Hepatocyte (in vitro differentiated cells): Measurements from ENCODE around the gene LRCH1.

Source experiments
- EZH2 ChIP-seq: fragments of 200-600 bp; sonication (generic); IDR thresholded peaks from 2 replicates; pipeline ENCODE4 v1.6.1; 2016; ENCODE audit warnings: antibody characterized with exemption, mild to moderate bottlenecking, borderline replicate concordance
- EZH2phosphoT487 ChIP-seq: fragments of 200-600 bp; sonication (generic); IDR thresholded peaks from one replicate; pipeline ENCODE4 v1.6.1; 2018; ENCODE audit warnings: antibody characterized with exemption, mild to moderate bottlenecking, low read depth, moderate library complexity; ENCODE audit not compliant: unreplicated experiment, severe bottlenecking
- TF ChIP-seq, protein P1 (sequence below): fragments of 200-600 bp; sonication (generic); IDR thresholded peaks from 2 replicates; pipeline ENCODE4 v1.5.1; 2016; ENCODE audit warnings: antibody characterized with exemption, mild to moderate bottlenecking; ENCODE audit not compliant: poor library complexity

DNA sequence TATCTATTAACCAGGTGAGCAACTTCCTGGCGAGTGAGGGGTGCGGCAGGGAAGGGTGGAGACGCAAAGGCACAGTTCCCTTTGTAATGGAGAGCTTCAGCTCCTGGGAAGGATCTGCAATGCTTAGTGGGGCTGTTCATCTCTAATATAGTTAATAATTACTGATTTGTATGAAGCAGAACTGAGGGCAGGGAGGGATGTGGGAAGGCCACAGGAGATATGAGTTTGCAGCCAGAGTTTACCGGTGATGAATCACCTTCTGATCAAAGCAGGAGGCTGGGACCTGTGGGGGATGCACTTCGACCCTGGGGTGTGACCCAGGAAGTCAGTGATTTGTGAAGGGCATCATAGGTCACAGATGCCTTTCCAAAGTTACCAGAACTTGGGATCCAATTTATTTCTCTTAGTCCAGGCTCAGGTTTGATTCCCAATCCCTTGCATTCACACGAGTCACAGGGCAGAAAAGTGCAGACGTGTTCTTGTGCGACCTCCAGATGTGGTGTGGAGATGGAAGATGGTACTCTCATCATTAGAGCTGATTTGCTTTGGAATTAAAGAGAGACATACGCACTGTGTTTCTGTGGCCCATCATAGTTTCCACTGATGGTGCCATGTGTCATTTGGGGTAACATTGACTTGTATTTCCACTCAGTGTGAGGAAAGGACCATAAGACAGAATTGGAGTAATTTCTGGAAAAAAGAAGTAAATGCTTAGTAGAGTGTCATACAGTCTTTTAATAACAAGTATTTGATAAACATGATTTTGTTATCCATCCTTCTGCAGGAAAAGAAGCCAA is 55.0 kb downstream of the LRCH1 start:
- TF ChIP-seq, protein P1, sequence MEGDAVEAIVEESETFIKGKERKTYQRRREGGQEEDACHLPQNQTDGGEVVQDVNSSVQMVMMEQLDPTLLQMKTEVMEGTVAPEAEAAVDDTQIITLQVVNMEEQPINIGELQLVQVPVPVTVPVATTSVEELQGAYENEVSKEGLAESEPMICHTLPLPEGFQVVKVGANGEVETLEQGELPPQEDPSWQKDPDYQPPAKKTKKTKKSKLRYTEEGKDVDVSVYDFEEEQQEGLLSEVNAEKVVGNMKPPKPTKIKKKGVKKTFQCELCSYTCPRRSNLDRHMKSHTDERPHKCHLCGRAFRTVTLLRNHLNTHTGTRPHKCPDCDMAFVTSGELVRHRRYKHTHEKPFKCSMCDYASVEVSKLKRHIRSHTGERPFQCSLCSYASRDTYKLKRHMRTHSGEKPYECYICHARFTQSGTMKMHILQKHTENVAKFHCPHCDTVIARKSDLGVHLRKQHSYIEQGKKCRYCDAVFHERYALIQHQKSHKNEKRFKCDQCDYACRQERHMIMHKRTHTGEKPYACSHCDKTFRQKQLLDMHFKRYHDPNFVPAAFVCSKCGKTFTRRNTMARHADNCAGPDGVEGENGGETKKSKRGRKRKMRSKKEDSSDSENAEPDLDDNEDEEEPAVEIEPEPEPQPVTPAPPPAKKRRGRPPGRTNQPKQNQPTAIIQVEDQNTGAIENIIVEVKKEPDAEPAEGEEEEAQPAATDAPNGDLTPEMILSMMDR, result no peak
- no peak for TF ChIP-seq EZH2
- no peak for TF ChIP-seq EZH2phosphoT487
